Endodermal cell (in vitro differentiated cells): ENCODE data around the gene TNP2. TPM values are rescaled to one million over a fixed set of nuclear protein-coding genes. Genes with fewer than 3 reads are reported as not detected.

Experiments
- DNase-seq: peaks from one replicate; pipeline ENCODE4 v3.0.0-alpha.2; 2017
- H3K27ac ChIP-seq: 2 replicates; pipeline ENCODE4 v1.5.1; 2013; ENCODE audit warnings: mild to moderate bottlenecking, low read depth, low read length, moderate library complexity
- H3K27me3 ChIP-seq: 2 replicates; pipeline ENCODE4 v1.6.1; 2013; ENCODE audit warnings: mild to moderate bottlenecking, low read length, moderate library complexity; ENCODE audit not compliant: insufficient read depth, control insufficient read depth, poor library complexity, severe bottlenecking
- H3K36me3 ChIP-seq: 2 replicates; pipeline ENCODE4 v1.7.0; 2013; ENCODE audit warnings: mild to moderate bottlenecking, low read length, moderate library complexity; ENCODE audit not compliant: control insufficient read depth, insufficient read depth
- H3K4me1 ChIP-seq: one replicate; pipeline ENCODE4 v1.7.0; 2013; ENCODE audit warnings: low read length; ENCODE audit not compliant: control insufficient read depth, insufficient read depth
- H3K4me3 ChIP-seq: 2 replicates; pipeline ENCODE4 v1.5.1; 2013; ENCODE audit warnings: mild to moderate bottlenecking, low read length, moderate library complexity
- H3K9ac ChIP-seq: 2 replicates; pipeline ENCODE4 v1.6.1; 2013; ENCODE audit warnings: mild to moderate bottlenecking, low read length, moderate library complexity; ENCODE audit not compliant: poor library complexity, severe bottlenecking; ENCODE audit errors: extremely low read depth
- H3K9me3 ChIP-seq: 2 replicates; pipeline ENCODE4 v1.6.1; 2013; ENCODE audit warnings: mild to moderate bottlenecking, low read length, moderate library complexity; ENCODE audit not compliant: control insufficient read depth
- H3K27ac Mint-ChIP-seq: 2 replicates; pipeline ENCODE4 v1.8.0; 2020; ENCODE audit warnings: mixed read lengths
- H3K27me3 Mint-ChIP-seq: 2 replicates; pipeline ENCODE4 v1.8.0; 2021; ENCODE audit warnings: mild to moderate bottlenecking, mixed read lengths; ENCODE audit not compliant: insufficient read depth
- H3K36me3 Mint-ChIP-seq: 2 replicates; pipeline ENCODE4 v1.8.0; 2020; ENCODE audit warnings: low read depth, mixed read lengths
- H3K4me1 Mint-ChIP-seq: 2 replicates; pipeline ENCODE4 v1.8.0; 2020; ENCODE audit warnings: mixed read lengths
- H3K4me3 Mint-ChIP-seq: 2 replicates; pipeline ENCODE4 v1.8.0; 2020; ENCODE audit warnings: mild to moderate bottlenecking, moderate library complexity, mixed read lengths
- H3K9me3 Mint-ChIP-seq: 2 replicates; pipeline ENCODE4 v1.8.0; 2020; ENCODE audit warnings: mild to moderate bottlenecking, mixed read lengths
- CTCF ChIP-seq: fragments of 200-600 bp; sonication (generic); conservative IDR thresholded peaks from 2 replicates; pipeline ENCODE4 v1.5.0; 2021; ENCODE audit warnings: antibody characterized with exemption, mild to moderate bottlenecking
- WGBS, 2 experiments: methylation state at CpG; one replicate each; pipeline versions ENCODE4 v1.1.5 to v1.1.7; 2013; ENCODE audit warnings: missing lambda C conversion rate in 2 of 2, mixed read lengths in 1 of 2; ENCODE audit not compliant: insufficient coverage in 1 of 2, insufficient read length in 1 of 2; 5-methylcytosine and 5-hydroxymethylcytosine counted together
- total RNA-seq, 2 donors: library from RNA; stranded (reverse); fragmentation: NEBNext Ultra II Directional in 1 of 2; extraction: Animal tissue kit (Norgen Biotek cat#: 25700) in 1 of 2; gene quantifications; 2 replicates in 1 of 2; 3 replicates in 1 of 2; pipeline ENCODE4 v1.2.1, GENCODE V29; 2021

Gene TNP2
- total RNA-seq, 2 donors from 2014 or later, result not detected

- WGBS, 2 experiments, result 87 to 88% methylated on average over 2 to 5 of the region's 5 CpGs
- Histone ChIP-seq H3K9ac (no peak overlapping the region), H3K27ac (no peak overlapping the region), H3K36me3 (no peaks in the 10 kb centered on the region), H3K4me3 (no peak overlapping the region), H3K4me1 (no peaks in the 10 kb centered on the region), H3K27me3 (no peaks in the 10 kb centered on the region), H3K9me3 (no peaks in the 10 kb centered on the region)
- Mint-ChIP-seq H3K27me3 (no peaks in the 10 kb centered on the region), H3K4me3 (no peak overlapping the region), H3K9me3 (no peaks in the 10 kb centered on the region), H3K4me1 (no peaks in the 10 kb centered on the region), H3K36me3 (no peaks in the 10 kb centered on the region), H3K27ac (no peak overlapping the region)
- no peak for DNase-seq
- no peak for TF ChIP-seq CTCF
These were observed 23.8 kb downstream of the TNP2 start for GRCh38 chr16:11245222-11245737.

GRCh38 chr16:11242658-11243057 is 26.5 kb downstream of the TNP2 start:
- Mint-ChIP-seq H3K27ac (no peak overlapping the region), H3K27me3 (peaks cover 2% of the 10 kb centered on the region)

GRCh38 chr16:11241480-11242204 is 27.5 kb downstream of the TNP2 start:
- Mint-ChIP-seq H3K4me1 (no peaks in the 10 kb centered on the region), H3K27me3 (peaks cover 2% of the 10 kb centered on the region), H3K4me3 (no peak overlapping the region), H3K9me3 (no peaks in the 10 kb centered on the region), H3K36me3 (no peaks in the 10 kb centered on the region), H3K27ac (no peak overlapping the region)
- no peaks in the 10 kb centered on the region for H3K36me3 ChIP-seq
- H3K27ac ChIP-seq, result no peak overlapping the region
- no peaks in the 10 kb centered on the region for H3K27me3 ChIP-seq
- H3K4me1 ChIP-seq, result no peaks in the 10 kb centered on the region
- H3K9ac ChIP-seq, result no peak overlapping the region
- TF ChIP-seq CTCF, result no peak
- no peaks in the 10 kb centered on the region for H3K9me3 ChIP-seq
- no peak overlapping the region for H3K4me3 ChIP-seq
- 95 to 98% methylated on average over 4 to 5 of the region's 5 CpGs for WGBS, 2 experiments
- DNase-seq, result no peak

More at GRCh38 chr16:11242658-11243057, 26.5 kb downstream of the TNP2 start:
- no peak for DNase-seq
- Histone ChIP-seq H3K27me3 (no peaks in the 10 kb centered on the region), H3K9me3 (no peaks in the 10 kb centered on the region), H3K27ac (no peak overlapping the region), H3K4me3 (no peak overlapping the region), H3K36me3 (no peaks in the 10 kb centered on the region), H3K9ac (no peak overlapping the region), H3K4me1 (no peaks in the 10 kb centered on the region)
- Mint-ChIP-seq H3K9me3 (no peaks in the 10 kb centered on the region), H3K4me3 (no peak overlapping the region), H3K36me3 (no peaks in the 10 kb centered on the region), H3K4me1 (no peaks in the 10 kb centered on the region)
- WGBS, 2 experiments, result 89 to 93% methylated on average over 12 of the region's 12 CpGs
- TF ChIP-seq CTCF, result no peak
